ENCODE measurements around the gene MRPL55. TPM values are rescaled to one million over a fixed set of nuclear protein-coding genes. Genes with fewer than 3 reads are reported as not detected.

Gene MRPL55
- total RNA-seq, 1 experiment from 2014 or later = 57.1 TPM

DNA sequence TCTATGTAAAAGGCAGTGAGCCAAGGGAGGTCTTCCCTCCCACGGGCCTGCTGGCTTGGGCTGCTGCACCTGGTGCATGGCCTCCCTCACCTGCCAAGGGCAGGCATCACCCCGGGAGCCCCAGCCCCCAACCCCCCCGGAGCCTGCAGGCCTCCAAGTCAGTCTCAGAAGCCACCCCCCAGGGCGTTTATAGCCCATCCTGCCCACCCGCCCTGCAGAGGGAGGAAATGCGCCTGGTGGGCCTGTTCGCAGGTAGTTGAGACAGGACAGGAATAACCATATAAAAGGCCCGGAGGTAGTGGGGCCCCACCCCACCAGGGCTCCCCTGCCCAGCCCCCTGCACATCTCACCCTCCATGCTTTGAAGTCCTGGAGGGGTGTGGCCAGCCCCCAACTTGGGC is 44.8 kb downstream of the MRPL55 start:
- no peak overlapping the region for H2AFZ ChIP-seq (ENCODE audit: low read depth, low read length, poor library complexity, severe bottlenecking)
- ChIA-PET CTCF (no interaction called here), POLR2A (no interaction called here), RAD21 (ENCODE audit: low non-redundant PET in 1 of 2, low total read pairs in 2 of 2, uncharacterized antibody in 2 of 2, unreplicated experiment in 2 of 2) (no interaction called here)
- no peak overlapping the region for H3K27ac ChIP-seq (ENCODE audit: low read depth, low read length)
- ATAC-seq = no peak
- TF ChIP-seq, protein P1, sequence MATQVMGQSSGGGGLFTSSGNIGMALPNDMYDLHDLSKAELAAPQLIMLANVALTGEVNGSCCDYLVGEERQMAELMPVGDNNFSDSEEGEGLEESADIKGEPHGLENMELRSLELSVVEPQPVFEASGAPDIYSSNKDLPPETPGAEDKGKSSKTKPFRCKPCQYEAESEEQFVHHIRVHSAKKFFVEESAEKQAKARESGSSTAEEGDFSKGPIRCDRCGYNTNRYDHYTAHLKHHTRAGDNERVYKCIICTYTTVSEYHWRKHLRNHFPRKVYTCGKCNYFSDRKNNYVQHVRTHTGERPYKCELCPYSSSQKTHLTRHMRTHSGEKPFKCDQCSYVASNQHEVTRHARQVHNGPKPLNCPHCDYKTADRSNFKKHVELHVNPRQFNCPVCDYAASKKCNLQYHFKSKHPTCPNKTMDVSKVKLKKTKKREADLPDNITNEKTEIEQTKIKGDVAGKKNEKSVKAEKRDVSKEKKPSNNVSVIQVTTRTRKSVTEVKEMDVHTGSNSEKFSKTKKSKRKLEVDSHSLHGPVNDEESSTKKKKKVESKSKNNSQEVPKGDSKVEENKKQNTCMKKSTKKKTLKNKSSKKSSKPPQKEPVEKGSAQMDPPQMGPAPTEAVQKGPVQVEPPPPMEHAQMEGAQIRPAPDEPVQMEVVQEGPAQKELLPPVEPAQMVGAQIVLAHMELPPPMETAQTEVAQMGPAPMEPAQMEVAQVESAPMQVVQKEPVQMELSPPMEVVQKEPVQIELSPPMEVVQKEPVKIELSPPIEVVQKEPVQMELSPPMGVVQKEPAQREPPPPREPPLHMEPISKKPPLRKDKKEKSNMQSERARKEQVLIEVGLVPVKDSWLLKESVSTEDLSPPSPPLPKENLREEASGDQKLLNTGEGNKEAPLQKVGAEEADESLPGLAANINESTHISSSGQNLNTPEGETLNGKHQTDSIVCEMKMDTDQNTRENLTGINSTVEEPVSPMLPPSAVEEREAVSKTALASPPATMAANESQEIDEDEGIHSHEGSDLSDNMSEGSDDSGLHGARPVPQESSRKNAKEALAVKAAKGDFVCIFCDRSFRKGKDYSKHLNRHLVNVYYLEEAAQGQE (IDR thresholded peaks at IDR 0.05; ENCODE audit: low read depth) = no peak
- TF ChIP-seq POLR2AphosphoS5 (IDR thresholded peaks at IDR 0.05; ENCODE audit: low read depth, low read length) = no peak
- no peak for TF ChIP-seq JUND (IDR thresholded peaks at IDR 0.05)
- TF ChIP-seq EGR1 (IDR thresholded peaks at IDR 0.05; ENCODE audit: low read depth) = no peak
- TF ChIP-seq EZH2phosphoT487 (IDR thresholded peaks at IDR 0.05; ENCODE audit: borderline replicate concordance) = no peak
- no peak for TF ChIP-seq TCF7L2 (IDR thresholded peaks at IDR 0.05; ENCODE audit: borderline replicate concordance, extremely low read depth, insufficient read depth, insufficient read length)
- no peak for TF ChIP-seq ZNF274 (IDR thresholded peaks at IDR 0.05; ENCODE audit: low read depth, low read length)
- no peak for TF ChIP-seq SRF (IDR thresholded peaks at IDR 0.05; ENCODE audit: low read depth)
- TF ChIP-seq, protein P2, sequence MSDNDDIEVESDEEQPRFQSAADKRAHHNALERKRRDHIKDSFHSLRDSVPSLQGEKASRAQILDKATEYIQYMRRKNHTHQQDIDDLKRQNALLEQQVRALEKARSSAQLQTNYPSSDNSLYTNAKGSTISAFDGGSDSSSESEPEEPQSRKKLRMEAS (IDR thresholded peaks at IDR 0.05) = no peak
- TF ChIP-seq EZH2 (IDR thresholded peaks at IDR 0.05) = no peak
- TF ChIP-seq ZFX (IDR thresholded peaks at IDR 0.05) = no peak
- no peak for TF ChIP-seq ELF1 (IDR thresholded peaks at IDR 0.05; ENCODE audit: borderline replicate concordance, low read depth)
- TF ChIP-seq ZBTB33 (IDR thresholded peaks at IDR 0.05; ENCODE audit: extremely low read depth, insufficient replicate concordance, low read length) = no peak
- no peak for TF ChIP-seq FOSL1 (IDR thresholded peaks at IDR 0.05; ENCODE audit: low read depth)
- no peak for TF ChIP-seq CEBPB (IDR thresholded peaks at IDR 0.05; ENCODE audit: low read depth)
- peaks cover 0 to 12% of the 10 kb centered on the region in 2 experiments; a peak in 2 of 4 replicates for H3K4me1 ChIP-seq (ENCODE audit: control insufficient read depth in 1 of 2, insufficient read depth in 2 of 2, low read length in 2 of 2)
- H3K9me3 ChIP-seq (ENCODE audit: control insufficient read depth in 1 of 2, insufficient read depth in 1 of 2, low read depth in 1 of 2, low read length in 2 of 2) = no peaks in the 10 kb centered on the region
- no peak overlapping the region for H3K4me2 ChIP-seq (ENCODE audit: low read length)
- no peaks in the 10 kb centered on the region for H3K79me2 ChIP-seq (ENCODE audit: insufficient read depth, low read length)
- no peaks in the 10 kb centered on the region for H4K20me1 ChIP-seq (ENCODE audit: insufficient read depth)
- BruUV-seq (replicated peaks) = no TSS peak
- no peak overlapping the region for H3K4me3 ChIP-seq (replicated peaks in 1 of 2; ENCODE audit: low read depth in 1 of 2, low read length in 2 of 2)
- DNase-seq (ENCODE audit: low read depth, low spot score) = no peak
- intact Hi-C loops (cut with micrococcal nuclease) = no loop called here
- H3K36me3 ChIP-seq (ENCODE audit: control insufficient read depth in 1 of 2, insufficient read depth in 2 of 2, low read length in 2 of 2) = no peaks in the 10 kb centered on the region
- 0 out of 2 replicates have a peak, but pooled peaks cover 6% of the 10 kb centered on the region for H3K27me3 ChIP-seq (ENCODE audit: insufficient read depth, low read length)
- no peak overlapping the region for H3K9ac ChIP-seq (ENCODE audit: low read length)
- H3K9me2 ChIP-seq (ENCODE audit: insufficient read depth) = no peaks in the 10 kb centered on the region

Data from HCT116 (cell line).